CD14-positive monocyte (primary cell): ENCODE data around the gene CASP10. TPM values are rescaled to one million over a fixed set of nuclear protein-coding genes. Genes with fewer than 3 reads are reported as not detected.

Experiments used
- DNase-seq, 3 donors: peaks; one replicate each; pipeline ENCODE4 v3.0.0-alpha.2; 2011 to 2022
- H2AFZ ChIP-seq: 2 replicates; pipeline ENCODE4 v1.6.0; 2012; ENCODE audit warnings: mild to moderate bottlenecking, low read depth, low read length, inconsistent platforms; ENCODE audit not compliant: insufficient read depth, poor library complexity, severe bottlenecking
- H3K27ac ChIP-seq, 2 donors: 1 replicate in 1 of 2; 2 replicates in 1 of 2; pipeline ENCODE4 v1.5.1; 2012 to 2013; ENCODE audit warnings: low read length in 2 of 2, control low read depth in 1 of 2, inconsistent platforms in 1 of 2, low read depth in 1 of 2, mild to moderate bottlenecking in 1 of 2
- H3K27me3 ChIP-seq, 2 donors: one replicate each; pipeline versions ENCODE4 v1.6.0 to v1.6.1; 2011 to 2013; ENCODE audit warnings: low read length in 2 of 2; ENCODE audit not compliant: control insufficient read depth in 2 of 2, insufficient read depth in 2 of 2
- H3K36me3 ChIP-seq, 2 donors: replicated peaks in 1 of 2; 1 replicate in 1 of 2; 2 replicates in 1 of 2; pipeline versions ENCODE4 v1.5.1 to v1.6.1; 2012 to 2013; ENCODE audit warnings: low read length in 2 of 2, control low read depth in 1 of 2, inconsistent platforms in 1 of 2, mild to moderate bottlenecking in 1 of 2; ENCODE audit not compliant: insufficient read depth in 2 of 2, control insufficient read depth in 1 of 2
- H3K4me1 ChIP-seq, 2 donors: 1 replicate in 1 of 2; 2 replicates in 1 of 2; pipeline versions ENCODE4 v1.5.1 to v1.6.1; 2012 to 2013; ENCODE audit warnings: low read length in 2 of 2, control low read depth in 1 of 2, inconsistent platforms in 1 of 2, mild to moderate bottlenecking in 1 of 2, moderate library complexity in 1 of 2; ENCODE audit not compliant: insufficient read depth in 2 of 2, control insufficient read depth in 1 of 2
- H3K4me2 ChIP-seq: replicated peaks from 2 replicates; pipeline ENCODE3; 2012; ENCODE audit warnings: low read length, moderate library complexity, mild to moderate bottlenecking; ENCODE audit not compliant: poor library complexity, severe bottlenecking; ENCODE audit errors: extremely low read depth
- H3K4me3 ChIP-seq, 3 experiments: fragments of 200-600 bp in 1 of 3; sonication (generic) in 1 of 3; replicated peaks in 1 of 3; 1 replicate in 2 of 3; 2 replicates in 1 of 3; pipeline ENCODE4 v1.5.1; 2011 to 2013; ENCODE audit warnings: low read length in 3 of 3, mild to moderate bottlenecking in 3 of 3, control low read depth in 2 of 3, low read depth in 2 of 3, inconsistent platforms in 1 of 3, moderate library complexity in 1 of 3
- H3K79me2 ChIP-seq: 2 replicates; pipeline ENCODE4 v1.6.0; 2012; ENCODE audit warnings: mild to moderate bottlenecking, control low read depth, inconsistent platforms, low read length, moderate library complexity; ENCODE audit not compliant: insufficient read depth
- H3K9ac ChIP-seq: 2 replicates; pipeline ENCODE4 v1.6.0; 2017; ENCODE audit warnings: low read length, mild to moderate bottlenecking; ENCODE audit not compliant: insufficient read depth, poor library complexity, severe bottlenecking
- H3K9me3 ChIP-seq, 2 donors: replicated peaks in 1 of 2; 1 replicate in 1 of 2; 2 replicates in 1 of 2; pipeline versions ENCODE4 v1.5.1 to v1.6.1; 2012 to 2013; ENCODE audit warnings: low read length in 2 of 2, control low read depth in 1 of 2; ENCODE audit not compliant: control insufficient read depth in 1 of 2, insufficient read depth in 1 of 2
- H4K20me1 ChIP-seq: 2 replicates; pipeline ENCODE4 v1.6.0; 2012; ENCODE audit warnings: mild to moderate bottlenecking, low read length, control low read depth, moderate library complexity; ENCODE audit not compliant: insufficient read depth
- H3K27ac Mint-ChIP-seq, 7 donors: one replicate each; pipeline ENCODE4 v1.8.0; 2020; ENCODE audit warnings: mild to moderate bottlenecking in 7 of 7, mixed read lengths in 7 of 7, moderate library complexity in 6 of 7, inconsistent platforms in 2 of 7
- H3K27me3 Mint-ChIP-seq, 3 donors: one replicate each; pipeline ENCODE4 v1.8.0; 2021 to 2022; ENCODE audit warnings: low read depth in 3 of 3, mild to moderate bottlenecking in 3 of 3, mixed read lengths in 3 of 3, moderate library complexity in 3 of 3, inconsistent platforms in 1 of 3
- H3K36me3 Mint-ChIP-seq, 2 donors: one replicate each; pipeline ENCODE4 v1.8.0; 2020; ENCODE audit warnings: mixed read lengths in 2 of 2, inconsistent platforms in 1 of 2, mild to moderate bottlenecking in 1 of 2
- H3K4me1 Mint-ChIP-seq: one replicate; pipeline ENCODE4 v1.8.0; 2020; ENCODE audit warnings: mild to moderate bottlenecking, mixed read lengths
- H3K4me3 Mint-ChIP-seq, 2 donors: one replicate each; pipeline ENCODE4 v1.8.0; 2020; ENCODE audit warnings: mild to moderate bottlenecking in 2 of 2, mixed read lengths in 2 of 2, moderate library complexity in 1 of 2
- H3K9me3 Mint-ChIP-seq, 7 donors: one replicate each; pipeline ENCODE4 v1.8.0; 2020 to 2022; ENCODE audit warnings: mixed read lengths in 7 of 7, mild to moderate bottlenecking in 6 of 7, moderate library complexity in 6 of 7, inconsistent platforms in 2 of 7
- CTCF ChIP-seq: fragments of 200-600 bp; IDR thresholded peaks from one replicate; pipeline ENCODE4 v1.8.0; 2022; ENCODE audit warnings: antibody characterized with exemption, mild to moderate bottlenecking
- WGBS: methylation state at CpG from one replicate; pipeline ENCODE4 v1.1.5; 2013; ENCODE audit warnings: missing lambda C conversion rate; ENCODE audit not compliant: insufficient coverage; 5-methylcytosine and 5-hydroxymethylcytosine counted together
- intact Hi-C, 2 donors: fragments of 100-400 bp; cut with micrococcal nuclease; formaldehyde crosslinking; loops; one replicate each; pipeline versions ENCODE4 v1.15.0 to v1.15.1; 2023
- polyA plus RNA-seq, 3 donors: library from polyadenylated mRNA; depleted of rRNA in 1 of 3; unstranded in 2 of 3; stranded (reverse) in 1 of 3; fragments of 300-500 nt in 2 of 3; fragments of >200 nt in 1 of 3; fragmentation: Illumina TruSeq in 2 of 3; gene quantifications; 1 replicate in 2 of 3; 2 replicates in 1 of 3; pipeline ENCODE4 v1.2.3, GENCODE V29; 2012 to 2021

CASP10 gene
- polyA plus RNA-seq, 3 donors: 17.7 to 23.3 (median 18.9) TPM

GRCh38 chr2:201273330-201273983 is 90.5 kb downstream of the CASP10 start:
- Histone ChIP-seq H3K4me3 (no peak overlapping the region), H3K79me2 (peaks cover 68% of the 10 kb centered on the region), H3K4me1 (no peaks in the 10 kb centered on the region), H2AFZ (no peak overlapping the region), H3K4me2 (no peak overlapping the region), H3K36me3 (peaks cover 96 to 100% of the 10 kb centered on the region in 2 donors), H3K27me3 (no peaks in the 10 kb centered on the region), H3K9me3 (no peaks in the 10 kb centered on the region), H3K9ac (no peak overlapping the region), H3K27ac (peak overlapping the region in 1 of 2 donors; percentile 58), H4K20me1 (peaks cover 97% of the 10 kb centered on the region)
- H3K27me3 Mint-ChIP-seq: peaks cover 0 to 3% (median 0%) of the 10 kb centered on the region in 3 donors
- TF ChIP-seq CTCF: no peak
- WGBS: 60% methylated on average over 1 of the region's 9 CpGs
- H3K4me3 Mint-ChIP-seq: no peak overlapping the region
- no peaks in the 10 kb centered on the region for H3K9me3 Mint-ChIP-seq
- intact Hi-C loops: loop anchor here (5.0 to 10.0 kb wide), 2 partner anchors 36 to 91 kb away; no protein-coding TSS in a partner anchor
- peaks cover 4% of the 10 kb centered on the region for H3K4me1 Mint-ChIP-seq
- peak overlapping the region in 4 of 7 donors; percentile 34 to 74 (median 36) for H3K27ac Mint-ChIP-seq
- no peak for DNase-seq
- peaks cover 90 to 97% of the 10 kb centered on the region in 2 donors for H3K36me3 Mint-ChIP-seq

GRCh38 chr2:201275069-201275468 is 92.1 kb downstream of the CASP10 start:
- peaks cover 92 to 99% of the 10 kb centered on the region in 2 donors for H3K36me3 ChIP-seq
- H3K27me3 Mint-ChIP-seq: peaks cover 0 to 3% (median 0%) of the 10 kb centered on the region in 3 donors
- no CpG with 5 or more reads among the region's 2 CpGs for WGBS
- H3K79me2 ChIP-seq: peaks cover 52% of the 10 kb centered on the region
- no peaks in the 10 kb centered on the region for H3K9me3 ChIP-seq
- no peak for TF ChIP-seq CTCF
- H3K9me3 Mint-ChIP-seq: no peaks in the 10 kb centered on the region
- H3K9ac ChIP-seq: no peak overlapping the region
- peaks cover 11% of the 10 kb centered on the region for H3K4me1 Mint-ChIP-seq
- intact Hi-C loops: loop anchor here in 1 of 2 donors (10.0 kb wide), 1 partner anchor 90 kb away; no protein-coding TSS in a partner anchor
- H3K27me3 ChIP-seq: no peaks in the 10 kb centered on the region
- H3K36me3 Mint-ChIP-seq: peaks cover 88 to 97% of the 10 kb centered on the region in 2 donors
- peak overlapping the region in 1 of 2 donors; percentile 51 for H3K27ac ChIP-seq
- H3K4me3 ChIP-seq: no peak overlapping the region
- no peak overlapping the region for H3K4me3 Mint-ChIP-seq
- H4K20me1 ChIP-seq: peaks cover 94% of the 10 kb centered on the region
- no peak overlapping the region for H2AFZ ChIP-seq
- H3K4me1 ChIP-seq: peaks cover 0 to 7% of the 10 kb centered on the region in 2 donors
- H3K4me2 ChIP-seq: no peak overlapping the region
- H3K27ac Mint-ChIP-seq: peak overlapping the region in 1 of 7 donors; percentile 54
- DNase-seq: no peak
